HG03095 (cell line): ENCODE measurements around the gene TOM1L2.
"Not testable (repeated sequence)": the region's sequence is repeated elsewhere in the genome, so short reads cannot be mapped to it uniquely, and the experiment has no call there.

ENCODE experiments used
- ATAC-seq: cut with Tn5 transposase; IDR thresholded peaks from one replicate; pipeline ENCODE4 v1.9.1; 2021; ENCODE audit warnings: moderate library complexity; ENCODE audit not compliant: unreplicated experiment

The TOM1L2 gene

GRCh38 chr17:17926036-17926435 lies 46.2 kb downstream of the TOM1L2 start:
- no peak for ATAC-seq

GRCh38 chr17:17924857-17925250 lies 47.3 kb downstream of the TOM1L2 start:
- ATAC-seq, result no peak

- no peak for ATAC-seq
Measured at GRCh38 chr17:17924131-17924856, 47.9 kb downstream of the TOM1L2 start.

GRCh38 chr17:17922070-17922614 lies 50.1 kb downstream of the TOM1L2 start:
- ATAC-seq, result no peak

- no peak for ATAC-seq
Measured at GRCh38 chr17:17921192-17922069, 50.8 kb downstream of the TOM1L2 start.

GRCh38 chr17:17919169-17920107 lies 52.8 kb downstream of the TOM1L2 start:
- no peak for ATAC-seq

- ATAC-seq, result no peak
Measured at GRCh38 chr17:17917394-17917793, 54.8 kb downstream of the TOM1L2 start.

- ATAC-seq, result no peak
Measured at GRCh38 chr17:17915183-17915582, 57.0 kb downstream of the TOM1L2 start.

- no peak for ATAC-seq
Measured at GRCh38 chr17:17913695-17914332, 58.4 kb downstream of the TOM1L2 start.

GRCh38 chr17:17912336-17912735 lies 59.9 kb downstream of the TOM1L2 start:
- not testable (repeated sequence) for ATAC-seq

GRCh38 chr17:17911001-17911613 lies 61.1 kb downstream of the TOM1L2 start:
- ATAC-seq, result no peak

GRCh38 chr17:17910060-17910459 lies 62.1 kb downstream of the TOM1L2 start:
- ATAC-seq, result no peak

GRCh38 chr17:17909078-17909477 lies 63.1 kb downstream of the TOM1L2 start:
- ATAC-seq, result no peak

- ATAC-seq, result no peak
Measured at GRCh38 chr17:17907469-17907868, 64.7 kb downstream of the TOM1L2 start.

- no peak for ATAC-seq
Measured at GRCh38 chr17:17906418-17907215, 65.6 kb downstream of the TOM1L2 start.

- no peak for ATAC-seq
Measured at GRCh38 chr17:17905036-17905320, 67.2 kb downstream of the TOM1L2 start.

- ATAC-seq, result no peak
Measured at GRCh38 chr17:17904166-17905035, 67.8 kb downstream of the TOM1L2 start.

GRCh38 chr17:17902877-17903276 lies 69.3 kb downstream of the TOM1L2 start:
- no peak for ATAC-seq
